NCI-H1417 treated with DMSO at 0.1 percent for 48 hours (cell line): ENCODE measurements around the gene SPG21.

Source experiments
- DNase-seq: peaks from one replicate; lab custom pipeline; 2025; lab: John Stamatoyannopoulos, UW

The SPG21 gene

GRCh38 chr15:64991536-64992135 lies 1.9 kb upstream of the SPG21 start:
- no peak for DNase-seq

GRCh38 chr15:64990168-64990470 lies 405 bp upstream of the SPG21 start:
- no peak for DNase-seq

- DNase-seq: no peak
Observed at GRCh38 chr15:64987136-64987535, 2.6 kb downstream of the SPG21 start.

GRCh38 chr15:64985366-64986033 lies 4.2 kb downstream of the SPG21 start:
- no peak for DNase-seq

- no peak for DNase-seq
Observed at GRCh38 chr15:64982472-64982871, 7.2 kb downstream of the SPG21 start.

GRCh38 chr15:64981812-64982431 lies 7.8 kb downstream of the SPG21 start:
- no peak for DNase-seq

- DNase-seq: no peak
Observed at GRCh38 chr15:64979252-64979710, 10.4 kb downstream of the SPG21 start.

GRCh38 chr15:64975390-64975789 lies 14.3 kb downstream of the SPG21 start:
- DNase-seq: no peak

GRCh38 chr15:64970698-64971097 lies 19.0 kb downstream of the SPG21 start:
- DNase-seq: no peak

- DNase-seq: no peak
Observed at GRCh38 chr15:64969401-64969800, 20.3 kb downstream of the SPG21 start.

- no peak for DNase-seq
Observed at GRCh38 chr15:64961013-64961412, 28.7 kb downstream of the SPG21 start.

GRCh38 chr15:64960153-64960552 lies 29.6 kb downstream of the SPG21 start:
- DNase-seq: no peak

- no peak for DNase-seq
Observed at GRCh38 chr15:64959128-64959527, 30.6 kb downstream of the SPG21 start.

- DNase-seq: no peak
Observed at GRCh38 chr15:64954395-64954794, 35.3 kb downstream of the SPG21 start.

- DNase-seq: no peak
Observed at GRCh38 chr15:64951777-64952418, 37.8 kb downstream of the SPG21 start.

GRCh38 chr15:64950888-64951287 lies 38.8 kb downstream of the SPG21 start:
- DNase-seq: no peak

GRCh38 chr15:64949383-64950186 lies 40.1 kb downstream of the SPG21 start:
- DNase-seq: no peak

GRCh38 chr15:64948916-64949315 lies 40.8 kb downstream of the SPG21 start:
- DNase-seq: no peak

- DNase-seq: no peak
Observed at GRCh38 chr15:64947211-64947610, 42.5 kb downstream of the SPG21 start.

GRCh38 chr15:64944961-64945360 lies 44.8 kb downstream of the SPG21 start:
- DNase-seq: no peak

GRCh38 chr15:64943512-64944225 lies 46.0 kb downstream of the SPG21 start:
- no peak for DNase-seq

GRCh38 chr15:64942356-64942755 lies 47.4 kb downstream of the SPG21 start:
- no peak for DNase-seq
